ENCODE measurements around the gene HLF. TPM values are rescaled to one million over a fixed set of nuclear protein-coding genes. Genes with fewer than 3 reads are reported as not detected.

The HLF gene
- total and polyA plus RNA-seq, 2 experiments from 2014 or later = 0.28 TPM; not detected in 1

DNA sequence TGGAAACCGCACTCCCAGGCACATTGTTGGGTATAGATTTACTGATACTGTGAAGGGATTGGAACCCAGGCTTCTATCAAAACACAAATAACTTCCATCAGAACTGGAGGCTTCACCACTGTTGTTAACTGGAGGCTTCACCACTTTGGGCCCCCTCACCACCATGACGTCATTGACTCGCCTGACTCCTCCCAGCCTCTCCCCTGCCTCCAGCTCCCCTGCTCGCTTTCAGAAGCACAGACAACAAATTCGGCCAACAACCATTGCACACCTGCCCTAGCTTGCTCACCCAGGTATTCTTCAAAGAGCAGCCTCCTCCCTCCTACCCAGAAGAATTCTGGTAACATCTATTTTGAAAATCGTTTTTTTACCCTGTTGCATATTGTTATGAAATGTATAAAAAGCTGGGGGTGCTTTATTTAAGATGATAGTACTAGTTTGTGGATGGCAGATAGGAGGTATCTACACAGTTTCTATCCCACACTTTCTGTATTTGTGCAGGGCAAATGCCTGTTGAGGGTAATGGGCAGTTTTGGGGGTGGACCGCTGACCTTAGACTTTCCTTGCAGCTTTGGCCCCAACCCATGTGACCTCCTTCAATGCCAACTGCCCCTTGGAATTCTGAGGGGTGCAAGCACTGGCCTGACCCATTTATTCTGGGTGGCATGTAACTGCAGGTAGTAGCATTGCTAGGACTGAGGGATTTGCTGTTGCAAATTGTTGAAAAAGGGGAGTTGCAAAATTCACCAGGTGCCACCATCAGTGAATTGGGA is 54.1 kb downstream of the HLF start (continued):
- TF ChIP-seq, protein P1, sequence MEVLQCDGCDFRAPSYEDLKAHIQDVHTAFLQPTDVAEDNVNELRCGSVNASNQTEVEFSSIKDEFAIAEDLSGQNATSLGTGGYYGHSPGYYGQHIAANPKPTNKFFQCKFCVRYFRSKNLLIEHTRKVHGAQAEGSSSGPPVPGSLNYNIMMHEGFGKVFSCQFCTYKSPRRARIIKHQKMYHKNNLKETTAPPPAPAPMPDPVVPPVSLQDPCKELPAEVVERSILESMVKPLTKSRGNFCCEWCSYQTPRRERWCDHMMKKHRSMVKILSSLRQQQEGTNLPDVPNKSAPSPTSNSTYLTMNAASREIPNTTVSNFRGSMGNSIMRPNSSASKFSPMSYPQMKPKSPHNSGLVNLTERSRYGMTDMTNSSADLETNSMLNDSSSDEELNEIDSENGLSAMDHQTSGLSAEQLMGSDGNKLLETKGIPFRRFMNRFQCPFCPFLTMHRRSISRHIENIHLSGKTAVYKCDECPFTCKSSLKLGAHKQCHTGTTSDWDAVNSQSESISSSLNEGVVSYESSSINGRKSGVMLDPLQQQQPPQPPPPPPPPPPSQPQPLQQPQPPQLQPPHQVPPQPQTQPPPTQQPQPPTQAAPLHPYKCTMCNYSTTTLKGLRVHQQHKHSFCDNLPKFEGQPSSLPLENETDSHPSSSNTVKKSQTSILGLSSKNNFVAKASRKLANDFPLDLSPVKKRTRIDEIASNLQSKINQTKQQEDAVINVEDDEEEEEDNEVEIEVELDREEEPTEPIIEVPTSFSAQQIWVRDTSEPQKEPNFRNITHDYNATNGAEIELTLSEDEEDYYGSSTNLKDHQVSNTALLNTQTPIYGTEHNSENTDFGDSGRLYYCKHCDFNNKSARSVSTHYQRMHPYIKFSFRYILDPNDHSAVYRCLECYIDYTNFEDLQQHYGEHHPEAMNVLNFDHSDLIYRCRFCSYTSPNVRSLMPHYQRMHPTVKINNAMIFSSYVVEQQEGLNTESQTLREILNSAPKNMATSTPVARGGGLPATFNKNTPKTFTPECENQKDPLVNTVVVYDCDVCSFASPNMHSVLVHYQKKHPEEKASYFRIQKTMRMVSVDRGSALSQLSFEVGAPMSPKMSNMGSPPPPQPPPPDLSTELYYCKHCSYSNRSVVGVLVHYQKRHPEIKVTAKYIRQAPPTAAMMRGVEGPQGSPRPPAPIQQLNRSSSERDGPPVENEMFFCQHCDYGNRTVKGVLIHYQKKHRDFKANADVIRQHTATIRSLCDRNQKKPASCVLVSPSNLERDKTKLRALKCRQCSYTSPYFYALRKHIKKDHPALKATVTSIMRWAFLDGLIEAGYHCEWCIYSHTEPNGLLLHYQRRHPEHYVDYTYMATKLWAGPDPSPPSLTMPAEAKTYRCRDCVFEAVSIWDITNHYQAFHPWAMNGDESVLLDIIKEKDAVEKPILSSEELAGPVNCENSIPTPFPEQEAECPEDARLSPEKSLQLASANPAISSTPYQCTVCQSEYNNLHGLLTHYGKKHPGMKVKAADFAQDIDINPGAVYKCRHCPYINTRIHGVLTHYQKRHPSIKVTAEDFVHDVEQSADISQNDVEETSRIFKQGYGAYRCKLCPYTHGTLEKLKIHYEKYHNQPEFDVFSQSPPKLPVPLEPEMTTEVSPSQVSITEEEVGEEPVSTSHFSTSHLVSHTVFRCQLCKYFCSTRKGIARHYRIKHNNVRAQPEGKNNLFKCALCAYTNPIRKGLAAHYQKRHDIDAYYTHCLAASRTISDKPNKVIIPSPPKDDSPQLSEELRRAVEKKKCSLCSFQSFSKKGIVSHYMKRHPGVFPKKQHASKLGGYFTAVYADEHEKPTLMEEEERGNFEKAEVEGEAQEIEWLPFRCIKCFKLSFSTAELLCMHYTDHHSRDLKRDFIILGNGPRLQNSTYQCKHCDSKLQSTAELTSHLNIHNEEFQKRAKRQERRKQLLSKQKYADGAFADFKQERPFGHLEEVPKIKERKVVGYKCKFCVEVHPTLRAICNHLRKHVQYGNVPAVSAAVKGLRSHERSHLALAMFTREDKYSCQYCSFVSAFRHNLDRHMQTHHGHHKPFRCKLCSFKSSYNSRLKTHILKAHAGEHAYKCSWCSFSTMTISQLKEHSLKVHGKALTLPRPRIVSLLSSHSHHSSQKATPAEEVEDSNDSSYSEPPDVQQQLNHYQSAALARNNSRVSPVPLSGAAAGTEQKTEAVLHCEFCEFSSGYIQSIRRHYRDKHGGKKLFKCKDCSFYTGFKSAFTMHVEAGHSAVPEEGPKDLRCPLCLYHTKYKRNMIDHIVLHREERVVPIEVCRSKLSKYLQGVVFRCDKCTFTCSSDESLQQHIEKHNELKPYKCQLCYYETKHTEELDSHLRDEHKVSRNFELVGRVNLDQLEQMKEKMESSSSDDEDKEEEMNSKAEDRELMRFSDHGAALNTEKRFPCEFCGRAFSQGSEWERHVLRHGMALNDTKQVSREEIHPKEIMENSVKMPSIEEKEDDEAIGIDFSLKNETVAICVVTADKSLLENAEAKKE (CRISPR knock-in tag; IDR thresholded peaks at IDR 0.05) = no peak
- TF ChIP-seq CTCF (conservative IDR thresholded peaks at IDR 0.05; ENCODE audit: low read depth in 2 of 2) = no peak

- Mint-ChIP-seq H3K9me3 (no peaks in the 10 kb centered on the region), H3K36me3 (ENCODE audit: low read depth) (no peaks in the 10 kb centered on the region), H3K4me1 (no peaks in the 10 kb centered on the region), H3K27ac (no peak overlapping the region), H3K4me3 (no peak overlapping the region), H3K27me3 (ENCODE audit: insufficient read depth, low read depth, poor library complexity) (no peaks in the 10 kb centered on the region)
- no peak overlapping the region for H3K4me3 ChIP-seq
- no peaks in the 10 kb centered on the region for H4K20me1 ChIP-seq (replicated peaks; ENCODE audit: insufficient read depth)
- H3K4me1 ChIP-seq (ENCODE audit: insufficient read depth) = no peaks in the 10 kb centered on the region
- no peak overlapping the region for H2AFZ ChIP-seq
- no peaks in the 10 kb centered on the region for H3K9me2 ChIP-seq (ENCODE audit: insufficient read depth)
- no peaks in the 10 kb centered on the region for H3F3A ChIP-seq (replicated peaks; ENCODE audit: low read depth)
- H3K36me3 ChIP-seq (ENCODE audit: insufficient read depth) = no peaks in the 10 kb centered on the region
- H3K27me3 ChIP-seq (ENCODE audit: insufficient read depth) = no peaks in the 10 kb centered on the region
- no peak overlapping the region for H3K4me2 ChIP-seq
- H3K27ac ChIP-seq (ENCODE audit: low read depth) = no peak overlapping the region
- no peaks in the 10 kb centered on the region for H3K79me2 ChIP-seq (replicated peaks; ENCODE audit: insufficient read depth)
- DNase-seq (ENCODE audit: low spot score) = no peak
- no peak for ATAC-seq
- TF ChIP-seq, protein P1 (CRISPR knock-in tag; IDR thresholded peaks at IDR 0.05) = no peak
- TF ChIP-seq JUNB (IDR thresholded peaks at IDR 0.05; ENCODE audit: unreplicated experiment) = no peak
Measured at GRCh38 chr17:55319933-55320593, 55.3 kb downstream of the HLF start.

Measured in GM23338 (cell line).